ENCODE results near the gene EOMES.

EOMES gene

DNA sequence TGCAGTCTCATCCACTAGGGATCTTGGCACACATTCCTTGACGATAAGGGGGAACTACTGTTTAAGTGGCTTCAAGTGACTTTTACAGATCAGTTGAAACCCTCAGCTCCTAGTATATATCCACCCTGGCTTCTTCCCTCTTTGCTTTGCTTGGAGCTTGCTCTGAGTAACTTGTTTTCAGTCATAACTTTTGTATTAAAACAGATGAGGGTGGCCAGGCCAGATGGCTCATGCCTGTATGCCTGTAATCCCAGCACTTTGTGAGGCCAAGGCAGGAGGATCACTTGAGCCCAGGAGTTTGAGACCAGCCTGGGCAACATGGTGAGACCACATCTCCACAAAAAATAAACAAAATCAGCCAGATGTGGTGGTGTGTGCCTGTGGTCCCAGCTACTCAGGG lies 42.4 kb downstream of the EOMES start:
- no peak overlapping the region for H3K4me3 ChIP-seq (ENCODE audit: low read depth, low read length)
- H3K9me3 ChIP-seq (ENCODE audit: control insufficient read depth, insufficient read depth, low read length): no peaks in the 10 kb centered on the region
- no peaks in the 10 kb centered on the region for H3K27me3 ChIP-seq (ENCODE audit: control insufficient read depth, insufficient read depth, low read length)
- H3K27ac ChIP-seq (ENCODE audit: low read depth, low read length): no peak overlapping the region
- H3K9ac ChIP-seq (ENCODE audit: low read depth, low read length): no peak overlapping the region
- H3K4me1 ChIP-seq (ENCODE audit: control insufficient read depth, insufficient read depth, low read length): peaks cover 12% of the 10 kb centered on the region
- no peaks in the 10 kb centered on the region for H3K36me3 ChIP-seq (ENCODE audit: control insufficient read depth, insufficient read depth, low read length)

DNA sequence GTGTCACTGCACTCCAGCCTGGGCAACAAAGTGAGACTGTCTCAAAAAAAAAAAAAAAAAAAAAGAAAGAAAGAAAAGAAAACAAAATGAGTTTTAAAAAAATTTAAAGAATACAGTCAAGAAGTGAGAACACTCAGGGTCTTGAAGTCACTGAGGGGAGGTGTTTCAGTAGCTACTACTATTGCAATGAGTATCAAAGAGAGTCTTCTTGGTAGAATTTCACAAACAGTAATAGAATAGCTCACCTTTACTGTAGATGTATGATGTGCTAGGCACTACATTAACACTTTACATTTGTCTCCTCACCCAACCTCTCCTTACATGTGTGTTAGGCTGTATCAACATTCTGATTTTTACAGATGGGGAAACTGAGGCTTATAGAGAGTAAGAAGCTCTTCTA lies 43.9 kb downstream of the EOMES start:
- peaks cover 15% of the 10 kb centered on the region for H3K4me1 ChIP-seq (ENCODE audit: control insufficient read depth, insufficient read depth, low read length)
- no peak overlapping the region for H3K9ac ChIP-seq (ENCODE audit: low read depth, low read length)
- no peak overlapping the region for H3K4me3 ChIP-seq (ENCODE audit: low read depth, low read length)
- no peaks in the 10 kb centered on the region for H3K36me3 ChIP-seq (ENCODE audit: control insufficient read depth, insufficient read depth, low read length)
- H3K9me3 ChIP-seq (ENCODE audit: control insufficient read depth, insufficient read depth, low read length): no peaks in the 10 kb centered on the region
- H3K27me3 ChIP-seq (ENCODE audit: control insufficient read depth, insufficient read depth, low read length): no peaks in the 10 kb centered on the region
- no peak overlapping the region for H3K27ac ChIP-seq (ENCODE audit: low read depth, low read length)

- no peaks in the 10 kb centered on the region for H3K36me3 ChIP-seq (ENCODE audit: control insufficient read depth, insufficient read depth, low read length)
- H3K4me3 ChIP-seq (ENCODE audit: low read depth, low read length): no peak overlapping the region
- peaks cover 15% of the 10 kb centered on the region for H3K4me1 ChIP-seq (ENCODE audit: control insufficient read depth, insufficient read depth, low read length)
- H3K9me3 ChIP-seq (ENCODE audit: control insufficient read depth, insufficient read depth, low read length): no peaks in the 10 kb centered on the region
- no peak overlapping the region for H3K9ac ChIP-seq (ENCODE audit: low read depth, low read length)
- H3K27ac ChIP-seq (ENCODE audit: low read depth, low read length): no peak overlapping the region
- H3K27me3 ChIP-seq (ENCODE audit: control insufficient read depth, insufficient read depth, low read length): no peaks in the 10 kb centered on the region
Observed at GRCh38 chr3:27677565-27677964, 44.6 kb downstream of the EOMES start.

DNA sequence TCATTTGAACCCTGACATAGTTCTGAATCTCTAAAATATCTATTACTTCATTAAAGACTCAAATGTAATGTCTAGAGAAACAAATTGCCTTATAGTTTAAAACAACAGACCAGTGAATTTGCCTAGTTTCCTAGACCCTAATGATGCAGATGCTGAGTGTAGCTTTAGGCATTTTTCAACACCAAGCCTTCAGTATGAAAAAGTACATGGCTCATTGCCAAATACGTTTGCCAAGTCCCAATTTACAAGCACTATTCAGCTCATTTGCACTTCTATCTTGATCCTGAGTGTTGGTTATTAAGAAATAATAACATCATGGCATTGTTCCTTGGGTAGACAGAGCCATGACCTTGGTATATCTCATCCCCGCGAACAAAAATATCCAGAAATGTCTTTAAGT lies 46.8 kb downstream of the EOMES start:
- no peaks in the 10 kb centered on the region for H3K9me3 ChIP-seq (ENCODE audit: control insufficient read depth, insufficient read depth, low read length)
- no peaks in the 10 kb centered on the region for H3K27me3 ChIP-seq (ENCODE audit: control insufficient read depth, insufficient read depth, low read length)
- H3K27ac ChIP-seq (ENCODE audit: low read depth, low read length): no peak overlapping the region
- H3K4me1 ChIP-seq (ENCODE audit: control insufficient read depth, insufficient read depth, low read length): peaks cover 4% of the 10 kb centered on the region; the same call in 1 of the 2 replicates
- no peak overlapping the region for H3K4me3 ChIP-seq (ENCODE audit: low read depth, low read length)
- no peak overlapping the region for H3K9ac ChIP-seq (ENCODE audit: low read depth, low read length)
- no peaks in the 10 kb centered on the region for H3K36me3 ChIP-seq (ENCODE audit: control insufficient read depth, insufficient read depth, low read length)

DNA sequence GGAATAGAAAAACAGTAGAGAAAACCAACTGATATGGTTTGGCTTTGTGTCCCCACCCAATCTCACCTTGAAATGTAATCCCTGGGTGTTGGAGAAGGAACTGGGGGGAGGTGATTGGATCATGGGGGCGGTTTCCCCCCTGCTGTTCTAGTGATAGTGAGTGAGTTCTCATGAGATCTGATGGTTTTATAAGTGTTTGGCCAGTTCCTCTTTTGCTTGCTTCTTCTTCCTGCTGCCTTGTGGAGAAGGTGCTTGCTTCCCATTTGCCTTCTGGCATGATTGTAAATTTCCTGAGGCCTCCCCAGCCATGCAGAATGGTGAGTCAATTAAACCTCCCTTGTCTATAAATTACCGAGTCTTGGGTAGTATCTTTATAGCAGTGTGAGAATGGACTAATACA lies 48.4 kb downstream of the EOMES start:
- no peaks in the 10 kb centered on the region for H3K9me3 ChIP-seq (ENCODE audit: control insufficient read depth, insufficient read depth, low read length)
- H3K27ac ChIP-seq (ENCODE audit: low read depth, low read length): no peak overlapping the region
- H3K9ac ChIP-seq (ENCODE audit: low read depth, low read length): no peak overlapping the region
- peaks cover 4% of the 10 kb centered on the region; the same call in 1 of the 2 replicates for H3K4me1 ChIP-seq (ENCODE audit: control insufficient read depth, insufficient read depth, low read length)
- H3K4me3 ChIP-seq (ENCODE audit: low read depth, low read length): no peak overlapping the region
- H3K27me3 ChIP-seq (ENCODE audit: control insufficient read depth, insufficient read depth, low read length): no peaks in the 10 kb centered on the region
- H3K36me3 ChIP-seq (ENCODE audit: control insufficient read depth, insufficient read depth, low read length): no peaks in the 10 kb centered on the region

DNA sequence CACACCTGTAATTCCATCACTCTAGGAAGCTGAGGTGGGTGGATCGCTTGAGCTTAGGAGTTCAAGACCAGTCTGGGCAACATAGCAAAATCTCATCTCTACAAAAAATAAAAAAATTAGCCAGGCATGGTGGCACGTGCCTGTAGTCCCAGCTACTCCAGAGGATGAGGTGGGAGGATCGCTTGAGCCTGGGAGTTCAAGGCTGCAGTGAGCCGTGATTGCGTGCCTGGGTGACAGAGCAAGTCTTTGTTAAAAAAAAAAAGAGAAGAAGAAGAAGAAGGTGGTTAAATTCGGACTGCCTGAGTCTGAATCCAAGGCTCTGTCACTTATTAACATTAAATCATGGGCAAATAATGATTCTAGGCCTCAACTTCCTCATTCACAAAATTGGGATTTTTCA lies 51.0 kb downstream of the EOMES start:
- H3K9ac ChIP-seq (ENCODE audit: low read depth, low read length): no peak overlapping the region
- peaks cover 25% of the 10 kb centered on the region for H3K4me1 ChIP-seq (ENCODE audit: control insufficient read depth, insufficient read depth, low read length)
- no peaks in the 10 kb centered on the region for H3K9me3 ChIP-seq (ENCODE audit: control insufficient read depth, insufficient read depth, low read length)
- H3K27ac ChIP-seq (ENCODE audit: low read depth, low read length): no peak overlapping the region
- H3K36me3 ChIP-seq (ENCODE audit: control insufficient read depth, insufficient read depth, low read length): no peaks in the 10 kb centered on the region
- no peak overlapping the region for H3K4me3 ChIP-seq (ENCODE audit: low read depth, low read length)
- H3K27me3 ChIP-seq (ENCODE audit: control insufficient read depth, insufficient read depth, low read length): no peaks in the 10 kb centered on the region

DNA sequence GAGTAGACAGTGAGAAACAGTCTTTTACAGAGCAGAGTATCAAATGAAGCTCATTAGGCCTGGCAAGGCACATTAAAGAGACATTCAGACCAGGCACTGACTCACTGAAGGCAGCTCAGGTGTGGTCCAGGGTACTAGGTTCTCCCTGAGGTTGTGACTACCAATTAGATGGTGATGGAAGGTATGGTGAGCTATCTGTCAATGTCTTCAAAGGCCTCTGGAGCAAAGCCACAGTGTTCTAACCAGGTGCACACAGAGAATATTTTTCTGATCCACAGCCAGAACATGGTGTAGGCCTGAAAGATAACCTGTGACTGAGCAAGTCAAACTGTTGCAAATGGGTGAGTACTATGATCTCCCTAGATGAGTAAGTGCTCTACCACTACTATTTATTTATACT lies 51.5 kb downstream of the EOMES start:
- Histone ChIP-seq H3K27ac (ENCODE audit: low read depth, low read length) (no peak overlapping the region), H3K4me3 (ENCODE audit: low read depth, low read length) (no peak overlapping the region), H3K9me3 (ENCODE audit: control insufficient read depth, insufficient read depth, low read length) (no peaks in the 10 kb centered on the region), H3K9ac (ENCODE audit: low read depth, low read length) (no peak overlapping the region), H3K36me3 (ENCODE audit: control insufficient read depth, insufficient read depth, low read length) (no peaks in the 10 kb centered on the region), H3K4me1 (ENCODE audit: control insufficient read depth, insufficient read depth, low read length) (peaks cover 25% of the 10 kb centered on the region), H3K27me3 (ENCODE audit: control insufficient read depth, insufficient read depth, low read length) (no peaks in the 10 kb centered on the region)

- Histone ChIP-seq H3K9me3 (ENCODE audit: control insufficient read depth, insufficient read depth, low read length) (no peaks in the 10 kb centered on the region), H3K36me3 (ENCODE audit: control insufficient read depth, insufficient read depth, low read length) (no peaks in the 10 kb centered on the region), H3K4me1 (ENCODE audit: control insufficient read depth, insufficient read depth, low read length) (peaks cover 25% of the 10 kb centered on the region), H3K27ac (ENCODE audit: low read depth, low read length) (no peak overlapping the region), H3K4me3 (ENCODE audit: low read depth, low read length) (no peak overlapping the region), H3K27me3 (ENCODE audit: control insufficient read depth, insufficient read depth, low read length) (no peaks in the 10 kb centered on the region), H3K9ac (ENCODE audit: low read depth, low read length) (no peak overlapping the region)
Observed at GRCh38 chr3:27669591-27669990, 52.5 kb downstream of the EOMES start.

DNA sequence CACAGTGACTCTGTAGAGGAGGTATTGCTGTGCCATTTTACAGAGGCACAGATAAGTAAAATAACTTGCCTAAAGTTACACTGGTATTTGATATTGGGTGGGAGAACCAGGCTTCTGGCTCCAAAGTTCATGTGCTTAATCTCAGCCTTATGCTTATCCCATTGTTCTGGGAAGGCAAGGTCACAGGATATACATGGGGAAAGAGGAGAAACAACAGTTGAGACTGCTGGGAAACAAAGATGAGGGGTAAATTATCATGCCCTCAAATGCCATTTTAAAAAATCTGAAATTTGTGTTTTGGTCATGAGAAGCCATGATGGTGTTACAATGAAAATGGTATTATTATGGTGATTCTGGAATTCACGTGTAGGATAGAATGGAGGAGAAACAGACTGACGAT lies 54.4 kb downstream of the EOMES start:
- H3K27ac ChIP-seq (ENCODE audit: low read depth, low read length): no peak overlapping the region
- H3K9ac ChIP-seq (ENCODE audit: low read depth, low read length): no peak overlapping the region
- H3K4me3 ChIP-seq (ENCODE audit: low read depth, low read length): no peak overlapping the region
- no peaks in the 10 kb centered on the region for H3K36me3 ChIP-seq (ENCODE audit: control insufficient read depth, insufficient read depth, low read length)
- no peaks in the 10 kb centered on the region for H3K27me3 ChIP-seq (ENCODE audit: control insufficient read depth, insufficient read depth, low read length)
- H3K4me1 ChIP-seq (ENCODE audit: control insufficient read depth, insufficient read depth, low read length): peaks cover 21% of the 10 kb centered on the region
- H3K9me3 ChIP-seq (ENCODE audit: control insufficient read depth, insufficient read depth, low read length): no peaks in the 10 kb centered on the region

DNA sequence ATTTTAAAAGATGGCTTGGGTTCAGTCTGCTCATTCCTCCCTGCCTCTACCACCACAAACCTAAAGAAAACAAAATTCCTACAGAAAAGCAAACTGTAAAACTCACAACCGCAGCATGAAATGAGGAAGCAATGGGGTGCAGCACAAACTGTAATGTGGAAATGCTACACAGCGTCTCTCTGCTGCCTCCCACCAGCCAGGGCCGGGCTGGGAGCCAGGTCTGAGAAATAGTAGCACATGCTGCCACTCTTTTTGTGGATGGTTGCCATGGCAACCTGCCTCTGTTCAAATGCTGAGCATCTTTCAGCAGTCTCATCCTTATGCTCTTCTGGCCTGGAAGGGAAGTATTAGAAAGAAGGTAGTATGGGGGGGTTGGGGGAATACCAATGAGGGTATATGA lies 55.4 kb downstream of the EOMES start:
- Histone ChIP-seq H3K27me3 (ENCODE audit: control insufficient read depth, insufficient read depth, low read length) (no peaks in the 10 kb centered on the region), H3K9me3 (ENCODE audit: control insufficient read depth, insufficient read depth, low read length) (no peaks in the 10 kb centered on the region), H3K4me3 (ENCODE audit: low read depth, low read length) (peak overlapping the region; percentile 27; the same call in 1 of the 2 replicates), H3K9ac (ENCODE audit: low read depth, low read length) (no peak overlapping the region), H3K27ac (ENCODE audit: low read depth, low read length) (peak overlapping the region; percentile 91), H3K4me1 (ENCODE audit: control insufficient read depth, insufficient read depth, low read length) (peaks cover 21% of the 10 kb centered on the region), H3K36me3 (ENCODE audit: control insufficient read depth, insufficient read depth, low read length) (no peaks in the 10 kb centered on the region)

GRCh38 chr3:27666272-27666671 lies 55.9 kb downstream of the EOMES start:
- H3K36me3 ChIP-seq (ENCODE audit: control insufficient read depth, insufficient read depth, low read length): no peaks in the 10 kb centered on the region
- no peaks in the 10 kb centered on the region for H3K27me3 ChIP-seq (ENCODE audit: control insufficient read depth, insufficient read depth, low read length)
- peak overlapping the region; percentile 27; the same call in 1 of the 2 replicates for H3K4me3 ChIP-seq (ENCODE audit: low read depth, low read length)
- H3K9me3 ChIP-seq (ENCODE audit: control insufficient read depth, insufficient read depth, low read length): no peaks in the 10 kb centered on the region
- peaks cover 21% of the 10 kb centered on the region for H3K4me1 ChIP-seq (ENCODE audit: control insufficient read depth, insufficient read depth, low read length)
- H3K27ac ChIP-seq (ENCODE audit: low read depth, low read length): peak overlapping the region; percentile 91
- no peak overlapping the region for H3K9ac ChIP-seq (ENCODE audit: low read depth, low read length)
